ENCODE data around the gene CCDC92B.
"Not testable (repeated sequence)": the region's sequence is repeated elsewhere in the genome, so short reads cannot be mapped to it uniquely, and the experiment has no call there.

The CCDC92B gene

GRCh38 chr17:2701161-2701995, 48.1 kb downstream of the CCDC92B start:
- H3K27ac ChIP-seq: no peak overlapping the region
- no peak for TF ChIP-seq Cebpa-rat (IDR thresholded peaks at IDR 0.05)
- no peaks in the 10 kb centered on the region for H3K9me3 ChIP-seq
- no peak overlapping the region for H3K4me2 ChIP-seq
- no peaks in the 10 kb centered on the region for H3K27me3 ChIP-seq
- peaks cover 19% of the 10 kb centered on the region for H3K4me1 ChIP-seq
- no peak overlapping the region for H3K4me3 ChIP-seq
- H4K20me1 ChIP-seq: peaks cover 94% of the 10 kb centered on the region
- H3K36me3 ChIP-seq: peaks cover 98% of the 10 kb centered on the region
- no peak overlapping the region for H3K9ac ChIP-seq

- H3K27me3 ChIP-seq: no peaks in the 10 kb centered on the region
- H3K27ac ChIP-seq: no peak overlapping the region
- no peaks in the 10 kb centered on the region for H3K9me3 ChIP-seq
- TF ChIP-seq Cebpa-rat (IDR thresholded peaks at IDR 0.05): no peak
- peaks cover 12% of the 10 kb centered on the region for H3K4me1 ChIP-seq
- no peak overlapping the region for H3K4me3 ChIP-seq
- H3K9ac ChIP-seq: no peak overlapping the region
- H4K20me1 ChIP-seq: peaks cover 94% of the 10 kb centered on the region
- peaks cover 98% of the 10 kb centered on the region for H3K36me3 ChIP-seq
- no peak overlapping the region for H3K4me2 ChIP-seq
These were observed 48.8 kb downstream of the CCDC92B start for GRCh38 chr17:2700491-2701141.

- Histone ChIP-seq H3K4me1 (peaks cover 8% of the 10 kb centered on the region), H4K20me1 (peaks cover 94% of the 10 kb centered on the region), H3K9ac (no peak overlapping the region), H3K27me3 (no peaks in the 10 kb centered on the region), H3K36me3 (peaks cover 99% of the 10 kb centered on the region), H3K9me3 (no peaks in the 10 kb centered on the region), H3K4me3 (no peak overlapping the region), H3K27ac (no peak overlapping the region), H3K4me2 (no peak overlapping the region)
- no peak for TF ChIP-seq Cebpa-rat (IDR thresholded peaks at IDR 0.05)
These were observed 49.4 kb downstream of the CCDC92B start for GRCh38 chr17:2700030-2700490.

- not testable (repeated sequence) for H3K4me2 ChIP-seq, H3K4me1 ChIP-seq
These were observed 50.1 kb downstream of the CCDC92B start for GRCh38 chr17:2699216-2699805.

GRCh38 chr17:2697611-2698162, 51.8 kb downstream of the CCDC92B start:
- no peak overlapping the region for H3K9ac ChIP-seq
- no peak for TF ChIP-seq Cebpa-rat (IDR thresholded peaks at IDR 0.05)
- no peaks in the 10 kb centered on the region for H3K9me3 ChIP-seq
- peaks cover 22% of the 10 kb centered on the region for H3K4me1 ChIP-seq
- H4K20me1 ChIP-seq: peaks cover 90% of the 10 kb centered on the region
- H3K27ac ChIP-seq: no peak overlapping the region
- no peak overlapping the region for H3K4me2 ChIP-seq
- no peak overlapping the region for H3K4me3 ChIP-seq
- peaks cover 98% of the 10 kb centered on the region for H3K36me3 ChIP-seq
- H3K27me3 ChIP-seq: no peaks in the 10 kb centered on the region

More at GRCh38 chr17:2699216-2699805, 50.1 kb downstream of the CCDC92B start:
- not testable (repeated sequence) for H3K4me3 ChIP-seq, H3K27ac ChIP-seq, H3K9me3 ChIP-seq, H3K27me3 ChIP-seq, H3K9ac ChIP-seq
- H4K20me1 ChIP-seq: peaks cover 90% of the 10 kb centered on the region
- H3K36me3 ChIP-seq: peaks cover 98% of the 10 kb centered on the region

- Histone ChIP-seq H3K4me1 (peaks cover 29% of the 10 kb centered on the region), H3K36me3 (peaks cover 96% of the 10 kb centered on the region), H3K27me3 (no peaks in the 10 kb centered on the region), H3K9ac (no peak overlapping the region), H3K9me3 (no peaks in the 10 kb centered on the region), H3K27ac (no peak overlapping the region), H4K20me1 (peaks cover 88% of the 10 kb centered on the region), H3K4me2 (no peak overlapping the region), H3K4me3 (no peak overlapping the region)
- no peak for TF ChIP-seq Cebpa-rat (IDR thresholded peaks at IDR 0.05)
These were observed 53.3 kb downstream of the CCDC92B start for GRCh38 chr17:2695961-2696760.

GRCh38 chr17:2695243-2695960, 54.0 kb downstream of the CCDC92B start:
- Histone ChIP-seq H3K27ac (no peak overlapping the region), H3K4me1 (peaks cover 36% of the 10 kb centered on the region), H4K20me1 (peaks cover 88% of the 10 kb centered on the region), H3K36me3 (peaks cover 96% of the 10 kb centered on the region), H3K27me3 (no peaks in the 10 kb centered on the region), H3K4me3 (no peak overlapping the region), H3K9me3 (no peaks in the 10 kb centered on the region), H3K9ac (no peak overlapping the region), H3K4me2 (peak overlapping the region; percentile 19)
- TF ChIP-seq Cebpa-rat (IDR thresholded peaks at IDR 0.05): no peak

- Histone ChIP-seq H4K20me1 (peaks cover 90% of the 10 kb centered on the region), H3K4me2 (peak overlapping the region; percentile 39), H3K9ac (no peak overlapping the region), H3K4me3 (no peak overlapping the region), H3K27ac (no peak overlapping the region), H3K27me3 (no peaks in the 10 kb centered on the region), H3K9me3 (no peaks in the 10 kb centered on the region), H3K36me3 (peaks cover 94% of the 10 kb centered on the region), H3K4me1 (peaks cover 44% of the 10 kb centered on the region)
- no peak for TF ChIP-seq Cebpa-rat (IDR thresholded peaks at IDR 0.05)
These were observed 54.8 kb downstream of the CCDC92B start for GRCh38 chr17:2694381-2695242.

Data from BLaER1 (cell line).